HepG2 (cell line): ENCODE results near the gene DNAJB6. TPM values are rescaled to one million over a fixed set of nuclear protein-coding genes. Genes with fewer than 3 reads are reported as not detected.

Source experiments
- ATAC-seq: fragments of 200-7000 bp; cut with Tn5 transposase; 3 replicates; pipeline ENCODE4 v1.9.1; 2020; ENCODE audit warnings: mild to moderate bottlenecking, moderate library complexity
- BruUV-seq: library from RNA; stranded (reverse); fragments of 400-500 nt; replicated peaks from 2 replicates; lab custom pipeline; 2021; lab: Mats Ljungman, UMichigan
- CTCF ChIA-PET: fragments of 300-600 bp; formaldehyde crosslinking; extraction: SDS; loops from one replicate; lab custom pipeline; 2021; ENCODE audit warnings: low total read pairs, inconsistent platforms, low intra/inter-chr PET ratio; lab: Yijun Ruan, JAX
- POLR2A ChIA-PET: fragments of 350-600 bp; sonication (Branson Sonifier 250); formaldehyde crosslinking; loops from one replicate; lab custom pipeline; 2020; ENCODE audit warnings: antibody characterized with exemption, inconsistent platforms; lab: Yijun Ruan, JAX
- DNase-seq: peaks from one replicate; pipeline ENCODE4 v3.0.0-alpha.2; 2015; ENCODE audit warnings: low spot score
- FAIRE-seq: peaks from 3 replicates; lab custom pipeline; 2011; peaks lifted over from hg19 to GRCh38; lab: Jason Lieb, UNC
- H2AFZ ChIP-seq: one replicate; pipeline ENCODE4 v1.6.1; 2011; ENCODE audit warnings: low read length, inconsistent platforms
- H3K27ac ChIP-seq: fragments of 300-600 bp; 3 replicates; pipeline ENCODE4 v1.8.0; 2011; ENCODE audit warnings: mixed run types, mild to moderate bottlenecking, mixed read lengths, low read length, inconsistent platforms; ENCODE audit not compliant: insufficient read depth; ENCODE audit errors: extremely low read length
- H3K27me3 ChIP-seq, 2 experiments: fragments of 200-600 bp in 1 of 2; 2 replicates in 1 of 2; 3 replicates in 1 of 2; pipeline versions ENCODE4 v1.6.0 to v1.8.0; 2011; ENCODE audit warnings: low read length in 2 of 2, mild to moderate bottlenecking in 2 of 2, moderate library complexity in 2 of 2, inconsistent platforms in 1 of 2; ENCODE audit not compliant: insufficient read depth in 2 of 2, control insufficient read depth in 1 of 2
- H3K36me3 ChIP-seq, 2 experiments: fragments of 200-600 bp in 1 of 2; replicated peaks in 1 of 2; 2 replicates in 1 of 2; 3 replicates in 1 of 2; pipeline versions ENCODE4 v1.5.1 to v1.8.0; 2011; ENCODE audit warnings: low read length in 2 of 2, inconsistent platforms in 1 of 2; ENCODE audit not compliant: insufficient read depth in 2 of 2, control insufficient read depth in 1 of 2
- H3K4me1 ChIP-seq: 2 replicates; pipeline ENCODE4 v1.5.1; 2012; ENCODE audit warnings: low read length, inconsistent platforms; ENCODE audit not compliant: insufficient read depth
- H3K4me2 ChIP-seq: 2 replicates; pipeline ENCODE4 v1.6.0; 2011; ENCODE audit warnings: low read depth, low read length, inconsistent platforms
- H3K4me3 ChIP-seq, 3 experiments: fragments of 200-600 bp in 1 of 3; sonication (generic), shearing (Covaris generic) in 1 of 3; replicated peaks in 1 of 3; 2 replicates each; pipeline ENCODE4 v1.5.1; 2011 to 2016; ENCODE audit warnings: low read length in 3 of 3, inconsistent platforms in 2 of 3, low read depth in 2 of 3, mild to moderate bottlenecking in 2 of 3, control low read depth in 1 of 3, mixed read lengths in 1 of 3; ENCODE audit not compliant: insufficient read depth in 1 of 3
- H3K79me2 ChIP-seq: one replicate; pipeline ENCODE4 v1.6.1; 2011; ENCODE audit warnings: low read length, inconsistent platforms; ENCODE audit not compliant: insufficient read depth
- H3K9ac ChIP-seq: 2 replicates; pipeline ENCODE4 v1.6.0; 2011; ENCODE audit warnings: mild to moderate bottlenecking, low read depth, low read length, inconsistent platforms; ENCODE audit not compliant: insufficient read depth
- H3K9me3 ChIP-seq: 2 replicates; pipeline ENCODE4 v1.5.1; 2012; ENCODE audit warnings: mild to moderate bottlenecking, low read length
- H4K20me1 ChIP-seq: 2 replicates; pipeline ENCODE4 v1.6.0; 2011; ENCODE audit warnings: inconsistent platforms, mild to moderate bottlenecking, low read length, moderate library complexity; ENCODE audit not compliant: insufficient read depth
- CBX2 ChIP-seq, 2 experiments: fragments of 200-600 bp in 1 of 2; sonication (generic); formaldehyde crosslinking in 1 of 2; IDR thresholded peaks; 2 replicates each; pipeline versions ENCODE4 v1.7.0 to v1.8.1; 2018 to 2022; ENCODE audit warnings: low read depth in 2 of 2, low read length in 1 of 2, mild to moderate bottlenecking in 1 of 2, missing genetic modification reagents in 1 of 2
- DR1 ChIP-seq: sonication (generic); formaldehyde crosslinking; IDR thresholded peaks from 2 replicates; pipeline ENCODE4 v1.8.0; 2021; ENCODE audit warnings: mild to moderate bottlenecking, missing genetic modification reagents, inconsistent platforms
- ZNF549 ChIP-seq: sonication (generic); formaldehyde crosslinking; IDR thresholded peaks from 2 replicates; pipeline ENCODE4 v1.5.0; 2020; ENCODE audit warnings: missing genetic modification reagents
- ZNF550 ChIP-seq: sonication (generic); formaldehyde crosslinking; IDR thresholded peaks from 2 replicates; pipeline ENCODE4 v1.4.0; 2020; ENCODE audit warnings: mild to moderate bottlenecking, missing genetic modification reagents, borderline replicate concordance
- ZSCAN20 ChIP-seq: sonication (generic); formaldehyde crosslinking; IDR thresholded peaks from 2 replicates; pipeline ENCODE4 v1.4.0; 2020; ENCODE audit warnings: missing genetic modification reagents, mild to moderate bottlenecking, borderline replicate concordance
- WGBS: methylation state at CpG from one replicate; pipeline ENCODE4 v1.1.6; 2017; ENCODE audit warnings: low lambda C conversion rate; 5-methylcytosine and 5-hydroxymethylcytosine counted together
- in situ Hi-C: cut with HindIII; loops from 2 replicates; pipeline ENCODE4 v1.10.0; 2017; ENCODE audit warnings: low pct_unique_long_range_greater_than_20kb; ENCODE audit not compliant: extremely low pct_ligation_motif_present
- intact Hi-C: fragments of 100-400 bp; cut with micrococcal nuclease; formaldehyde crosslinking; loops from one replicate; pipeline ENCODE4 v1.10.0; 2022; ENCODE audit not compliant: unreplicated experiment
- polyA plus RNA-seq, 8 experiments: library from polyadenylated mRNA; depleted of rRNA in 3 of 8; stranded (reverse) in 7 of 8; unstranded in 1 of 8; fragments of >200 nt; fragmentation: Illumina TruSeq in 4 of 8; extraction: Trizol in 4 of 8; gene quantifications; 2 replicates each; pipeline versions ENCODE4 v1.2.1 to v1.2.3, GENCODE V29; 2011 to 2016; ENCODE audit warnings: low read depth in 4 of 8, missing spikeins in 1 of 8, mixed read lengths in 1 of 8; ENCODE audit not compliant: insufficient read depth in 1 of 8
- total RNA-seq, 5 experiments: library from RNA; depleted of rRNA; stranded (reverse); fragments of >200 nt; fragmentation: Illumina TruSeq; extraction: Trizol; gene quantifications; 2 replicates each; pipeline ENCODE4 v1.2.3, GENCODE V29; 2016; ENCODE audit warnings: low read depth in 1 of 5
- TF ChIP-seq, protein P1 (sequence below), 2 experiments: sonication (generic) in 1 of 2; formaldehyde crosslinking in 1 of 2; IDR thresholded peaks; 2 replicates each; pipeline versions ENCODE4 v1.5.1 to v1.6.1; 2011 to 2020; ENCODE audit warnings: borderline replicate concordance in 1 of 2, low read depth in 1 of 2, low read length in 1 of 2, mild to moderate bottlenecking in 1 of 2, missing genetic modification reagents in 1 of 2, moderate library complexity in 1 of 2
- TF ChIP-seq, protein P2 (sequence below): sonication (generic); formaldehyde crosslinking; IDR thresholded peaks from 2 replicates; pipeline ENCODE4 v1.4.0; 2020; ENCODE audit warnings: missing genetic modification reagents

DNAJB6 gene
- total and polyA plus RNA-seq, 2 of the 13 experiments (the other 11 are each of a cell fraction or from before 2014, with no cell fraction given), result 29.9 to 53.9 TPM

DNA sequence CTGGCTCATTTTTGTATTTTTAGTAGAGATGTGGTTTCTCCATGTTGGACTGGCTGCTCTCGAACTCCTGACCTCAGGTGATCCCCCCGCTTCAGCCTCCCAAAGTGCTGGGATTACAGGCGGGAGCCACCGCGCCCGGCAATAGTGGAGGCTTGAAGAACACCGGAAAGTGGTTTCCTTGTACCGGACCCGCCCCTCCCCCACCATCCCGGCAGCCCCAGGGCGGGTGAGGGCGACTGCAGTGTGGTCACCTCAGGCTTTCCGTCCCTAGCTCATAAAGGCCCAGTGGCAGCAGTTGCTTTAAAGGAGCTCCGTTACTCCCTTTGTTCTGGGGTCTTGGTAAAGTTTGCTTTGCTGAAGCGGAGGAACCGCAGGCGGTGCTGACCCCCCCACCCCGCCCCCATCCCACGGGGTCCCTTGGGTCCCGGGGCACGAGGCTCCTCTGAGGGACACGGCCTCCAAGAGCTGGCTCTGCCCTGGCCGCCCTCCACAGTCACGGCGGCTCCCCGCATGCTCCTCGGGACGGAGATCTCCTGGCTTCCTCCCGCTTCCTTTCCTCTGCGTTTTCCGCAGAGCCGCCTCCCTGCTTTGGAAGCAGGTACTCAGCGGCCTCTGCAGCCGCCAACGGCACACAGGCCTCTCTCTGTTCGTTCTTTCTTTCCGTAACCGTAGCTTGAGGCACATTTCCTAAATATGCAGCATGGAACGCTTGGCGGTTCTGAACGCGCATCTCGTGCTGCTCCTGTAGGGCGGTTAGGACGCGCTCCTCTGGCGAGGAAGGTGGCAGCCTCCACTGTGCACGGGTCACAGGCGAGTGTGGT is 77.3 kb downstream of the DNAJB6 start:
- H3K4me1 ChIP-seq, result no peaks in the 10 kb centered on the region
- no peaks in the 10 kb centered on the region for H3K79me2 ChIP-seq
- H3K27me3 ChIP-seq, result no peaks in the 10 kb centered on the region
- H2AFZ ChIP-seq, result no peak overlapping the region
- H3K9me3 ChIP-seq, result no peaks in the 10 kb centered on the region
- 96% methylated on average over 37 of the region's 49 CpGs for WGBS
- intact Hi-C loops (no loop called here), in situ Hi-C loops (no loop called here)
- CTCF ChIA-PET, result no interaction called here
- ATAC-seq, result no peak
- H3K27ac ChIP-seq, result no peak overlapping the region
- TF ChIP-seq, protein P1, sequence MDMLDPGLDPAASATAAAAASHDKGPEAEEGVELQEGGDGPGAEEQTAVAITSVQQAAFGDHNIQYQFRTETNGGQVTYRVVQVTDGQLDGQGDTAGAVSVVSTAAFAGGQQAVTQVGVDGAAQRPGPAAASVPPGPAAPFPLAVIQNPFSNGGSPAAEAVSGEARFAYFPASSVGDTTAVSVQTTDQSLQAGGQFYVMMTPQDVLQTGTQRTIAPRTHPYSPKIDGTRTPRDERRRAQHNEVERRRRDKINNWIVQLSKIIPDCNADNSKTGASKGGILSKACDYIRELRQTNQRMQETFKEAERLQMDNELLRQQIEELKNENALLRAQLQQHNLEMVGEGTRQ (IDR thresholded peaks at IDR 0.05; ENCODE audit: low read depth, low read length), result no peak
- TF ChIP-seq, protein P1 (CRISPR knock-in tag; IDR thresholded peaks at IDR 0.05; ENCODE audit: borderline replicate concordance), result no peak
- TF ChIP-seq CBX2 (IDR thresholded peaks at IDR 0.05; ENCODE audit: low read depth, low read length), result no peak
- no peak for TF ChIP-seq CBX2 (CRISPR knock-in tag; IDR thresholded peaks at IDR 0.05; ENCODE audit: low read depth)
- TF ChIP-seq ZSCAN20, result no peak
- TF ChIP-seq, protein P2, sequence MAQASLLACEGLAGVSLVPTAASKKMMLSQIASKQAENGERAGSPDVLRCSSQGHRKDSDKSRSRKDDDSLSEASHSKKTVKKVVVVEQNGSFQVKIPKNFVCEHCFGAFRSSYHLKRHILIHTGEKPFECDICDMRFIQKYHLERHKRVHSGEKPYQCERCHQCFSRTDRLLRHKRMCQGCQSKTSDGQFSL (CRISPR knock-in tag), result no peak
- TF ChIP-seq ZNF549 (CRISPR knock-in tag), result no peak
- no peak for TF ChIP-seq ZNF550 (CRISPR knock-in tag)
- TF ChIP-seq DR1 (CRISPR knock-in tag), result no peak
- H3K4me3 ChIP-seq, result no peak overlapping the region
- H4K20me1 ChIP-seq, result no peaks in the 10 kb centered on the region
- peaks cover 12 to 28% of the 10 kb centered on the region in 2 experiments; a peak in 4 of 5 replicates for H3K36me3 ChIP-seq
- H3K9ac ChIP-seq, result no peak overlapping the region
- no peak overlapping the region for H3K4me2 ChIP-seq
- no peak for DNase-seq
- no TSS peak for BruUV-seq
- POLR2A ChIA-PET, result no interaction called here
- no peak for FAIRE-seq
